DMS 273 (cell line): ENCODE data around the gene CD151.

Experiments used
- DNase-seq: peaks from one replicate; lab custom pipeline; 2025; ENCODE audit not compliant: unreplicated experiment; lab: John Stamatoyannopoulos, UW

CD151 gene

DNA sequence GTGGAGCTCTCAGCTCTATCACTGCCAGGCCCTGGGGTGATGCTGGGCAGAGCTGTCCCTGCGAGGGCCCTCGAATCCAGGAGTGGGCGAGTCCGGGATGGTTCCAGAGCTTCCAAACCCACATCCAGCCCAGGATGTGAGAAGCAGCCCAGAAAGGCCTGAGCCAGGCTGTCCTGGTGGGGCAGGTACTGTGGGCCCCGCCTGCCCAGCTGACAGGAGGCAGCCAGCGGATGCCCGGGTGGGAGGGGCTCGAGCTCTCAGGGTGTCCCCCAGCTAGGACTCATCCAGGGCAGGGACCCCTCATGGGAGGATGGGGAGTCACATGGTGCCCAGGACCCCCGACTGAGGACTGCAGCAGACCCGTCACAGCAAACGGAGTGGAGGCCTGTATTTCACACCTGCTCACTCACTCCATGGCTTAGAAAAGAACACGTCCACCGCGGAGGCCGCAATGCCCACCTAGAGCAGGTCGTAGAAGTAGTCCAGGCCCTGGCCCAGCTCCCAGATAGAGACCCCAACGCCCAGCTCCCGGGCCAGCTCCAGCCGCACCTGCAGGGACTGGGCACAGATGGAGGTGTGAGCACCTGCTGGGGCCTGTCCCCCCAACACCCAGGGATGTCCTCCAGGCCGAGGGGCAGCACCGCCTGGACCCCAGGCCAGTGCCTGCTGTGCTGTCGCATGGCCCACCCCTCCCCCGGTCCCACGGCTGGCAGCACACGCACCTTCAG lies 36.8 kb downstream of the CD151 start:
- no peak for DNase-seq

DNA sequence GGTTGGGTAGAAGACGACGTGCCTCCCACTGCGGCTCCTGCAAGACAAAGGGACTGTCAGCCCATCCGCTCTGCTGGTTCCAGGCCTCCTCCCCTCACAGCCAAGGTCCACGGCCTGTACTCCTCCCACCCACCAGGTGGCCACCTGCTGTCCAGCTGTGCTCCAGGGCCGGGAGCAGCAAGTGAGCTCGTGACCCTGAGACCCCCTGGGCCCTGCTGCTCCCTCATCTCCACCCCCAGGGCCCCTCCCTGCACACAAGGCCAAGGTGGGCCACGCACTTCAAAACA lies 37.3 kb downstream of the CD151 start:
- DNase-seq: no peak

DNA sequence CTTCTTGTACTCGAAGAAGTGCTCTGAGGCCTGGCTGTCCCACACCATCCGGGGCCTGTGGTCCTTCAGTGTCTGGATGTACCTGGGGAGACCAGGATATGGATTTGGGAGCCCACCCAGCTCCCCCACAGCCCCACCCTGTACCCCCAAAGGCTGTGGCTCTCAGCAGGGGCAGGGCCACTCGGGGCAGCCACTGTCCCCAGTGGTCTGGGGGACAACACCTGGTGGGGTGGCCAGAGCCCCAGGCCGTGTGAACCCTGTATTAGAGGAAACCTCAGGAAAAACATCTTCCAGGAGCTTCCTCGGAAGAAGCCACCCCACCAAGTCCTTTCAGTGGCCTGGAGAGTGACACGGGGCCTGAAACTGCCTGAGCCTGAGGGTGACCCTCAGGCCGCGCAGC lies 37.7 kb downstream of the CD151 start:
- no peak for DNase-seq

DNA sequence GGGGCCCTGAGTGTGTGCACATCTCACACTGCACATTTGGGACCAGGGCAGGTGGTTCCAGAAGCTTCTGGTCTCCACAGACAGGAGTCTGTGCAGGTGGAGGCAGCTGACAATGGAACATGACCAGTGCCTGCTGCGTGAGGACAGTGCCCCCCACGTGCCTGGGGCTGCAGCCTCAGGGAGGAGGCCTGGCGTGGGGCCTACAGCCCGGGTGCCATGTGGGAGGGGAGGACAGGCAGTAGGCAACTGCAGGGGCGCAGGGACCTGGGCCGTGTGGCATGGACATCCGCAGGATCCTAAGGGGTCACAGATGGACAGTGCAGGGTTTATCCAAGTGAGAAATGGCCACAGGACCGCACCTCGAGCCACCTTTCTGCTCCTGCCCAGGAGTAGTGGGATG lies 38.7 kb downstream of the CD151 start:
- no peak for DNase-seq

DNA sequence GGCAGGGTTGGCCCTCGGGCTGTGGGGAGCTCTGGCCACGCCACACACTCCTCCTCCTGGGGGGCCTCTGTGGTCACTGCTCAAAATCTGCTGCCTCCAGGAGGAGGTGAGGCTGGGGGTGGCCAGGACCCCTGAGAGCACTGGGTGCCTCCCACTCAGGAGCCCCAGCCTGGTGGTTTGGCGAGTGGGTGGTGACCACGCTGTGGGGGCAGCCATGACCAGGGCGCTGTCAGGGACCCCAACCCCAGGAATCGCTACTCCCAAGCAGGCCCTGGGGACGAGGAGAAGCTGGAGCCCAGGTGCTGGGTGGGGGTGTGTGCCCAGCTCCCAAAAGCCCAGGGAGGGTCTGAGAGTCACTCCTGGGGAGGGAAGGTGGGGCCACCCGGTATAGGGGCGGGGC lies 40.0 kb downstream of the CD151 start:
- no peak for DNase-seq

DNA sequence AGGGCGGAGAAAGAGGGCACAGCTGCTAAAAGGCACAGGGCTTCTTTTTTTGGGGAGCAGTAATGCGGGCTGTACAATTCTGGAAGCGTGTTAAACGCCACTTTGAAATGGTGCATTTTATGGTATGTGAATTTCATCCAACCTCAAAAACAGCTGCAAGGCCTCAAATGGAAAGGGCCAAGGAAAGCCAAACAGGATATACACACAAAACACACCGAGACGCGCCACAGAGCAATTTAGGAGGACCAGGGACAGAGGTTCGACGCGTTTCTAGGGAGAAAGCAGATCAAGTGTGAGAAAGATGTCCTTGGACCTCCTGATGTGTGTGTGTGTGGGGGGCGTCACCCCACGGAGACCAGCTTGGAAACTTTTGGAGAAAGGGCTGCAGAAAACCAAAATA lies 41.0 kb downstream of the CD151 start:
- DNase-seq: no peak

DNA sequence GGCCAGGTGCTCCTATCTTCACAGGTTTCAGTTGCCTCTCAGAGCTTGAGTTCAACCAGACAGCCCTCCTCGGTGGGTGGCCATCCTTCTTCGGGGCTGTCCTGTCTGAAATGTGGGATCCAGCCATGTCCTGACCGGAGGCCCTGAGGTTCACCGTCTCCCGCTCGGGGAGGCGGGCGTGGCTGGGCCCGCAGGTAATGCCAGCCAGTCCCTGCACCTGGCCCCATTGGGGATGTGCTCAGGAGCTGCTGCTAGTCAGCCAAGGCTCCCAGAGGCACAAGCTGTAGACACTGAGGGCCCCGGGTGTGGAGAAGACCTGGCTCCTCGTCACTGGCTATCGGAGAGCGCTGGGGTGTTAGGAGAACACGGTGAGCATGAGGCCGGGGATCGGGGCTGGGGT lies 42.5 kb downstream of the CD151 start:
- no peak for DNase-seq

DNA sequence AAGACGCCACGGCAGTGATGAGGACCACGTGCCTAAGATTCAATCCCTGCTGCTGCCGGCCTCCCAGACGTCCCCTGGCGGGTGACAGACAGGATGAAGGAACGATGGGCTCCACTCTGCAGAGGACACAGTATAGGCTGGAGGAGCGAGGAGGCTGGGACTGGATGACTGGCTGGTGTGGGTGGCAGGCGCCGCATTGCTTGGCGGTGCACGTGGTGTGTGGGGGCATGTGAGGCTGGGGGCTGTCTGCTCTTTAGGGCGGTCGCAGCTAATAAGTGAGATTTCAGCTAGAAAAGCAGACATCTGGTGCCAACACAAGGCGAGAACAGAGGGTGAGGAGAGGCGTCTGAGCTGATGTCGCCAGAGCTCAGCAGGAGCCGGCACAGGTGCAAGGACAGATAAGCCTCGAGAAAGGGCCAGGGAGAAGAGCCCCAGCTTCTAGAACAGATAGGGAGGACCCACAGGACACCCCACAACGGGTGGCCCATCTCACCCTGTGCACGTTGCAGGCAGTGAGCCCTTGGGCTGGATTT lies 43.1 kb downstream of the CD151 start:
- DNase-seq: no peak

DNA sequence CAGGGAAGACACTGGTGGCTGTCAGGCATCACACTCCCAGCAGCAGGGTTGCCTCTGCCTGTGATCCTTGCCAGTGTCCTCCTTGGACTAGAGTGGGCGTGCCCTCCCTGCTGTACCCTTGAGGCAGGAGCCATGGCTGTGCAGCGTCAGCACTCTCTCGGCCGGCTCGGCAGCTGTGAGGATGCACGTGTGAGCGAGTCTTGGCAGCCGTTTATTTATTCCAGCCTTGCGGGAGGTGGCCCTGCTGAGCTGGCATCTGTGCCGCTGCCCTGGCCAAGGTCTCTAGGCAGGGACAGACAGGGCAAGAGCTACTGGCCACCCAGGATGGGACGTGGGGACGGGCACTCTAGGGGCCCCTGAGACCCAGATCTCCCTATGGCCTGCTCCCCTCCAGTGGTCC lies 43.8 kb downstream of the CD151 start:
- DNase-seq: peak; percentile 91

DNA sequence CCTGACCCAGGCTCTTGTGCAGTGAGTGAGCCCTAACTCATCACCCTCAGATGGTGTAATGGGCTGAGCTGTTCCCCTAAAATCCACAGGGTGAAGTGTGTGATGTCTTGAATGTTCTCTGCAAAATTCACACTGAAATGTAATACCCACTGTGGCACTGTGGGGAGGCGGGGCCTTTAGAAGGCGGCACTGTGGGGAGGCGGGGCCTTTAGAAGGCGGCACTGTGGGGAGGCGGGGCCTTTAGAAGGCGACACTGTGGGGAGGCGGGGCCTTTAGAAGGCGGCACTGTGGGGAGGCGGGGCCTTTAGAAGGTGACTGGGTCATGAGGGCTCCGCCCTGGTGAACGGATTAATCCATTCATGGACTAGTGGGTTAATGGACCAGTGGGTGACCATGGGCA lies 44.8 kb downstream of the CD151 start:
- DNase-seq: no peak

DNA sequence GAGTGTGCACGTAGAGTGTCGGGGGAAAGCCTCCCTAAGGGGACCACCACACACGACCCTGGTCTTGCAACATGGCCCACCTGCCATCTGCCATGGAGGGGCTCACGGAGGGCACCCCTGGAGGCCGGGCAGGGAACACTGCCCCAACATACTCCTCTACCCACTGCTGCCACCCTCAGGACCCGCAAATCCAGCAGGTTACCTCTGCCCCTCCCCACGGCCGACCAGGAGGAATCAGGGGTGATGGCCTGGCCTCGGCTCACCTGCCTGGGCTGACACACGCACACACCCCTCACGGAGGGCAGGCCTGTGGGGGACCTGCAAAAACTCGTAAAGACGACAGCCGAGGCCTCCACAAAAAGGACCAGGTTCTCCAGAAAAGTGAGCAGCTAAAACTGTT lies 47.7 kb downstream of the CD151 start:
- DNase-seq: no peak

DNA sequence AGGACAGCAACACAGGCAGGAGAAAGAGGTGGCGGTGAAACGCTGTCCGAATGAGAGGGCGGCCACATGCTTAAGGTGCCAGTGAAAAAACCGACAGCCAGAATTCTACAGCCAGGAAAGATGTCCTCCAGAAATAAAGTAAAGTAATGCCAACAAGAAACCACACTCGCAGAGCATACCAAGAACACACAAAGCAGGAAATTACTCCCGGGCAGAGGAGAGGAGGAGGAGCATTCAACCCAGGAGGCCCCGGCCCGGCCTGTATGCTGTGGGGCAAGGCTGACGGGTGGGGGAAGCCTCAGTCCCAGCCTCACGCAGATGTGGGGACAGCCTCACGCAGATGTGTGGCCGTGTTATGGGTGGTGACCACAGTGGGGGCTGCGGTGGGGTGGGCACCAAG lies 49.8 kb downstream of the CD151 start:
- no peak for DNase-seq

DNA sequence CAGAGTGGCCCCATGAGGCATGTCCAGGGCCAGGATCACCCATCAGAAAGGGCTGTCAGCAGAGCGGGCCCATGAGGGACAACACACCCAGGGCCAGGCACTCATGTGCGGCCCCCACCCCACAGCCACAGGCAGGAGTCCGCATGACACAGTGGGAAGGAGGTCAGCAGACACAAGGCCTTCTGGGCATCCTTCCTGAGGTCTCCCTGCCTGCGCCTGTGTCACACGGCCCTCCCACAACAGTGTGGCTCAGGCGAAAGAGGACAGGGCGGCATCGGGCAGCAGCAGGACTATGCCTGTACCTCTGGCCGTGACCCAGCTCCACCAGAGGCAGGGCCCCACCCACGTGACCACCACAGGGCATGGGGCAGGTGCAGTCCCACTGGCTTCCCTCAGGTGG lies 50.8 kb downstream of the CD151 start:
- DNase-seq: no peak

DNA sequence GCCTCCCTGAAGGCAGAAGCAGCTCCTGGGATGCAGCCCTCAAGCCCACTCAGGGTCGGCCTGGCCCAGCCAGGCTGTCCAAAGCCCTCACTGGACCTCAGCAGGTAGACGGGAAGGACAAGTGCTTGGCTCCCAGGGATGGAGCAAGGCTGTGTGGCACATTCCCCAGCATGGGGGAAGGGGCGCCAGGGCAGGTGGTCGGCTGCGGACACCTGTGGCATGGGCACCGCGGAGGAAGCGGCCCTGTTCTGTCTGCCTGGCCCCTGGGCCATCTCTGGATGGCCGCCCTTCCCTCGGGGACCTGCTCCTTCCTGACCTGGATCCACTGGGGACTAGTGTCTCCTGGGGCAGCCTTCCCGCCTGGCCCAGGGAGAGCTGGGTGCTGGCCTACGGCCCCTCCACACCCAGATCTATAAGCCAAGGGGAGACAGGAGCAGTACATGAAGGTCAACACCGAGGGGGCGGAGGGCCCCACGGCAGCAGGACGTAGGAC lies 51.9 kb downstream of the CD151 start:
- DNase-seq: no peak

DNA sequence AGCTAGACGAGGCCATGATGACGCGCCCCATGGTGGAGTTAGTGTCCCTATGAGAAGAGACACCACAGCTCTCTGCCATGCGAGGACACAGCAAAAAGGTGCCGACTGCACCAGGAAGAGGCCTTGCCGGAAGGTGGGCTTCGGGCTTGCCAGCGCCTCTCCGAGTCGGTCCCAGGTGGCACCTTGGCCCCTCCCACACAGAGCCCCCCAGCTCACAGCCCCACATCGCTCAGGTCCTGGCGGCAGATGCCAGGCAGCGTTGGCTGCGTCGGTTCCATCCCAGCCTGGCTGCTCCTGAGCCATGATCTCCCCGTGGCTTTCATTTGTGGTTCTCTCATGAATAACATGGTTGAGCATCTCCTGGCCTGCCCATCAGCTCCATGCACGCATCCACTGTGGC lies 53.8 kb downstream of the CD151 start:
- no peak for DNase-seq

DNA sequence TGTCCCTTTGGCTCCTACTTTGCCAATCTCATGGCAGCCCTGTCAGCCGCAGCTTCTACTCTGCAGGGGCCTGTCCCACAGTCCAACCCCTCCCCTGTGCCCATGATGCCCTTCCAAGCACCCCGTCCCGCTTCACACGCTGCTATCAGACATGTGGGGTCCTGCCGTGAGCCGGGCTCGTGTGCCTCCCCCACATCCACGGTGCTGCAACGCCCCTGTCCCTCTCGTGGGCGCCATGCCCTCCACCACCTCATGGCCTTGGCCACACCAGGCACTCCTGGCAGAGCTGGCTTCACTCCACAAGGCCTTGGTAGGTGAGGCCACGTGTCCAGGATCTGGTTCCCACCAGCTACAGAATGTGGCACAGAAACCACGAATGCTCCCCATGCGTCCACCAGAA lies 54.8 kb downstream of the CD151 start:
- DNase-seq: no peak
